ENCODE measurements around the gene SMIM31. TPM values are rescaled to one million over a fixed set of nuclear protein-coding genes. Genes with fewer than 3 reads are reported as not detected.

The SMIM31 gene
- polyA plus RNA-seq, 1 donor (not counting 4 experiments of a cell fraction or from before 2014, with no cell fraction given): not detected

- DNase-seq (ENCODE audit: low read depth, low spot score) (no peak), FAIRE-seq (no peak)
- Histone ChIP-seq H3K9me1 (ENCODE audit: control insufficient read depth, extremely low read depth, insufficient read depth, low read length) (no peaks in the 10 kb centered on the region), H3K27ac (ENCODE audit: control insufficient read depth, insufficient read depth, low read length) (no peak overlapping the region), H3K27me3 (ENCODE audit: control insufficient read depth, extremely low read depth, insufficient read depth, low read length) (peaks cover 3% of the 10 kb centered on the region), H3K79me2 (ENCODE audit: control insufficient read depth, insufficient read depth, low read length) (no peaks in the 10 kb centered on the region), H3K4me3 (ENCODE audit: control insufficient read depth in 2 of 3, extremely low read depth in 1 of 3, insufficient read depth in 2 of 3, low read depth in 1 of 3, low read length in 3 of 3) (no peak overlapping the region), H4K20me1 (ENCODE audit: control insufficient read depth, extremely low read depth, insufficient read depth, low read length) (no peaks in the 10 kb centered on the region), H3K36me3 (ENCODE audit: control insufficient read depth in 2 of 2, extremely low read depth in 1 of 2, insufficient read depth in 2 of 2, low read length in 2 of 2) (no peaks in the 10 kb centered on the region), H3K4me1 (ENCODE audit: control insufficient read depth, extremely low read depth, insufficient read depth, low read length) (no peaks in the 10 kb centered on the region), H3K4me2 (ENCODE audit: control insufficient read depth, extremely low read depth, insufficient read depth, low read depth, low read length) (no peak overlapping the region), H3K9ac (ENCODE audit: control insufficient read depth, extremely low read depth, insufficient read depth, low read length) (no peak overlapping the region), H2AFZ (ENCODE audit: control insufficient read depth, low read length) (no peak overlapping the region), H3K9me3 (ENCODE audit: control insufficient read depth, low read depth, low read length) (no peaks in the 10 kb centered on the region)
- dilution Hi-C loops (cut with MboI; ENCODE audit: extremely low pct_ligation_motif_present, low sequenced_read_pairs): no loop called here
- TF ChIP-seq EZH2 (IDR thresholded peaks at IDR 0.05; ENCODE audit: low read length) (no peak), CTCF (optimal IDR thresholded peaks at IDR 0.05 in 1 of 3, IDR thresholded peaks at IDR 0.05 in 1 of 3, conservative IDR thresholded peaks at IDR 0.05 in 1 of 3; ENCODE audit: extremely low read depth in 1 of 3, insufficient read depth in 2 of 3, low read length in 3 of 3) (no peak)
Measured at GRCh38 chr4:164765833-164766232, 11.9 kb downstream of the SMIM31 start.

DNA sequence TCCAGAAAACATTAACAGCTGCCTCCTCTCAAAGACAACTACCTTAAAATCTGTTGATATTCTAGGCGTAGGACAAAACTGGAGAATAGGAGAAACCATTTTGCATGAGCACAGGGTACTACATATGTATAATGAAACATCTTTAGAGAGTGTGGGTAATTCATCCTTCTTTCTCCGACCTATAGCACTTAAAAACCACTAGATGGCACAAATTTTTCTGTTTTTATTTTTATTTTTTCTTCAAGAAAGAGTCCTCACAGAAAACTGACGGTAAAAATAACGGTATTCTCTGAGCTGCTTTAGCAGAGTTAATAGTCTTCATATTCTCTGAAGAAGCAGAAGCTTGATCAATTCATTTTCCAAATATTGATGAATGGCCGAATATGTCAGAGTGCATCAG, 14.6 kb downstream of the SMIM31 start:
- Histone ChIP-seq H3K9me3 (ENCODE audit: control insufficient read depth, low read depth, low read length) (no peaks in the 10 kb centered on the region), H3K79me2 (ENCODE audit: control insufficient read depth, insufficient read depth, low read length) (no peaks in the 10 kb centered on the region), H4K20me1 (ENCODE audit: control insufficient read depth, extremely low read depth, insufficient read depth, low read length) (no peaks in the 10 kb centered on the region), H3K9ac (ENCODE audit: control insufficient read depth, extremely low read depth, insufficient read depth, low read length) (no peak overlapping the region), H3K9me1 (ENCODE audit: control insufficient read depth, extremely low read depth, insufficient read depth, low read length) (no peaks in the 10 kb centered on the region), H2AFZ (ENCODE audit: control insufficient read depth, low read length) (no peak overlapping the region), H3K4me3 (ENCODE audit: control insufficient read depth in 2 of 3, extremely low read depth in 1 of 3, insufficient read depth in 2 of 3, low read depth in 1 of 3, low read length in 3 of 3) (no peak overlapping the region), H3K27me3 (ENCODE audit: control insufficient read depth, extremely low read depth, insufficient read depth, low read length) (peaks cover 3% of the 10 kb centered on the region), H3K36me3 (ENCODE audit: control insufficient read depth in 2 of 2, extremely low read depth in 1 of 2, insufficient read depth in 2 of 2, low read length in 2 of 2) (no peaks in the 10 kb centered on the region), H3K27ac (ENCODE audit: control insufficient read depth, insufficient read depth, low read length) (no peak overlapping the region), H3K4me1 (ENCODE audit: control insufficient read depth, extremely low read depth, insufficient read depth, low read length) (no peaks in the 10 kb centered on the region), H3K4me2 (ENCODE audit: control insufficient read depth, extremely low read depth, insufficient read depth, low read depth, low read length) (no peak overlapping the region)
- TF ChIP-seq CTCF (optimal IDR thresholded peaks at IDR 0.05 in 1 of 3, IDR thresholded peaks at IDR 0.05 in 1 of 3, conservative IDR thresholded peaks at IDR 0.05 in 1 of 3; ENCODE audit: extremely low read depth in 1 of 3, insufficient read depth in 2 of 3, low read length in 3 of 3) (peak in 1 of 3 experiments; percentile 28), EZH2 (IDR thresholded peaks at IDR 0.05; ENCODE audit: low read length) (no peak)
- DNase-seq (ENCODE audit: low read depth, low spot score) (no peak), FAIRE-seq (no peak)
- dilution Hi-C loops (cut with MboI; ENCODE audit: extremely low pct_ligation_motif_present, low sequenced_read_pairs): no loop called here

Measured in keratinocyte (primary cell).